Measurements from ENCODE around the gene MYO16.

MYO16 gene

DNA sequence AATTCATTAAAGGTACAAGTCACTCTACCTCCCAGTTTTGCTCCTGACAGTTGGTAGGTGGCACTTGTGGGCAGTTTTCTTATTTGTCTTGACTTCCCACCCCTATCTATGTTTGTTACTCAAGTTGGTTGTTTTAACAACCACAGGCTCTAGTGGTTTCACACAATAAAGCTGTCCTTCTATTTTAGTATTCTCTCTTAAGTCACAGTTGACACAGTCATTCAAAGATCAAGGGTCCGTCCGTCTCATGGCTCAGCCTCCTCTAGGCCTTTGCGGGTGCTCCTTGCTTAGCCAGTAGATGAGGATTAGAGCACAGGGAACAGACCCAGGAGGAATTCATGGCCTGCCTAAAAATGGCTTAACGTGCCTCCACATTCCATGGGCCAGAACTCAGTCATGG lies 583.2 kb downstream of the MYO16 start:
- Histone ChIP-seq H3K27ac (ENCODE audit: low read depth, low read length) (no peak overlapping the region), H3K4me3 (ENCODE audit: insufficient read depth, low read length, poor library complexity, severe bottlenecking) (no peak overlapping the region)

DNA sequence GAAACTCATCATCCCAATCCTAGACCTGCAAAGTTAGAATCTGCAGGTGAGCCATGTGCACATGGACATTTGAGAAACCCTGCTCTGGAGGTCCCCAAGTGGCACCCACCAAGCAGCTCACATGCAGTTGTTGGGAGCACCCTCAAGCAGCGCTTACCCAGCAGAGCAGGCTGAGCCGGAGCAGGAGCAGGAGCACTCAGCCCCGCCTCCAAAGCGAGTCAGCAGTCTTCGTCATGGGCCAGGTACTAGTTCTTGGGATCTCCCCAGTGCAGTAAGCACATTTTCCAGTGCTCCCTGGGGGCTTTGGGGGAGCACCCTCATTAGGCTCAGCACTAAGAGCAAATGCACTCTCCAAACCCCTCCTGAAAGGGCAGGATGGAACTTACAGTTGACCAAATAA lies 584.3 kb downstream of the MYO16 start:
- Histone ChIP-seq H3K4me3 (ENCODE audit: insufficient read depth, low read length, poor library complexity, severe bottlenecking) (no peak overlapping the region), H4K20me1 (ENCODE audit: low read depth, low read length) (no peaks in the 10 kb centered on the region), H3K4me2 (ENCODE audit: low read depth, low read length, poor library complexity, severe bottlenecking) (no peak overlapping the region), H2AFZ (ENCODE audit: low read depth, low read length, severe bottlenecking) (no peak overlapping the region), H3K27me3 (ENCODE audit: low read length) (no peaks in the 10 kb centered on the region), H3K9me3 (ENCODE audit: insufficient read depth, low read length) (no peaks in the 10 kb centered on the region), H3K36me3 (ENCODE audit: low read length) (no peaks in the 10 kb centered on the region), H3K9me2 (replicated peaks; ENCODE audit: insufficient read depth, low read length) (no peaks in the 10 kb centered on the region), H3K79me2 (ENCODE audit: insufficient read depth, low read length) (no peaks in the 10 kb centered on the region), H3F3A (ENCODE audit: insufficient read depth) (no peaks in the 10 kb centered on the region), H3K9ac (ENCODE audit: low read length) (no peak overlapping the region), H3K27ac (ENCODE audit: low read depth, low read length) (no peak overlapping the region)
- no peak for TF ChIP-seq CTCF (IDR thresholded peaks at IDR 0.05; ENCODE audit: insufficient read depth, low read length, poor library complexity, severe bottlenecking)
- TF ChIP-seq EZH2phosphoT487 (conservative IDR thresholded peaks at IDR 0.05; ENCODE audit: low read length) = no peak

More for the DNA sequence above, 583.2 kb downstream of the MYO16 start:
- H3K9ac ChIP-seq (ENCODE audit: low read length) = no peak overlapping the region
- H3K9me2 ChIP-seq (replicated peaks; ENCODE audit: insufficient read depth, low read length) = no peaks in the 10 kb centered on the region
- no peaks in the 10 kb centered on the region for H4K20me1 ChIP-seq (ENCODE audit: low read depth, low read length)
- no peaks in the 10 kb centered on the region for H3K27me3 ChIP-seq (ENCODE audit: low read length)
- no peaks in the 10 kb centered on the region for H3K36me3 ChIP-seq (ENCODE audit: low read length)
- TF ChIP-seq EZH2phosphoT487 (conservative IDR thresholded peaks at IDR 0.05; ENCODE audit: low read length) = no peak
- no peak for TF ChIP-seq CTCF (IDR thresholded peaks at IDR 0.05; ENCODE audit: insufficient read depth, low read length, poor library complexity, severe bottlenecking)
- no peak overlapping the region for H2AFZ ChIP-seq (ENCODE audit: low read depth, low read length, severe bottlenecking)
- no peak overlapping the region for H3K4me2 ChIP-seq (ENCODE audit: low read depth, low read length, poor library complexity, severe bottlenecking)
- no peaks in the 10 kb centered on the region for H3K9me3 ChIP-seq (ENCODE audit: insufficient read depth, low read length)
- no peaks in the 10 kb centered on the region for H3K79me2 ChIP-seq (ENCODE audit: insufficient read depth, low read length)
- no peaks in the 10 kb centered on the region for H3F3A ChIP-seq (ENCODE audit: insufficient read depth)

DNA sequence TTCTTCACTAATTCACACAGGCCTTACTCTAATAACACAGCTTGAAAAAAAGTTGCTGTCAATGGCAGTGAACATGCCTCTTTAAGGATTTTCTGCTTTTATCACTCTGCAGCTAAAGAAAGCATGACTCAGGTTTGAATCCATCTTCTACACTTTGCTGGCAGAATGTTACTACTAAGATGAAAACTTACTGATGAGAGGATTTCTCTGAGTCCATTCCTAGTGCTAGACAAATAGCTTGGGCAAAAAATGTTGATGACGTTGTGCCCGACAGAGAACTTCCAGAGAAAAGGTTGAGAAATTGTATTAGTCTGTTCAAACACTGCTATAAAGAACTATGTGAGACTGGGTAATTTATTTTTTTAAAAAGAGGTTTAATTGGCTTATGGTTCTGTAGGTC lies 585.0 kb downstream of the MYO16 start:
- Histone ChIP-seq H3K4me2 (ENCODE audit: low read depth, low read length, poor library complexity, severe bottlenecking) (no peak overlapping the region), H3K9me3 (ENCODE audit: insufficient read depth, low read length) (no peaks in the 10 kb centered on the region), H3K79me2 (ENCODE audit: insufficient read depth, low read length) (no peaks in the 10 kb centered on the region), H4K20me1 (ENCODE audit: low read depth, low read length) (no peaks in the 10 kb centered on the region), H3K36me3 (ENCODE audit: low read length) (no peaks in the 10 kb centered on the region), H3F3A (ENCODE audit: insufficient read depth) (no peaks in the 10 kb centered on the region), H3K9me2 (replicated peaks; ENCODE audit: insufficient read depth, low read length) (no peaks in the 10 kb centered on the region), H3K4me3 (ENCODE audit: insufficient read depth, low read length, poor library complexity, severe bottlenecking) (no peak overlapping the region), H3K27me3 (ENCODE audit: low read length) (no peaks in the 10 kb centered on the region), H3K9ac (ENCODE audit: low read length) (no peak overlapping the region), H2AFZ (ENCODE audit: low read depth, low read length, severe bottlenecking) (no peak overlapping the region), H3K27ac (ENCODE audit: low read depth, low read length) (no peak overlapping the region)
- TF ChIP-seq CTCF (IDR thresholded peaks at IDR 0.05; ENCODE audit: insufficient read depth, low read length, poor library complexity, severe bottlenecking) = no peak
- no peak for TF ChIP-seq EZH2phosphoT487 (conservative IDR thresholded peaks at IDR 0.05; ENCODE audit: low read length)
